ENCODE data around the gene SCUBE3. TPM values are rescaled to one million over a fixed set of nuclear protein-coding genes. Genes with fewer than 3 reads are reported as not detected.
A peak's percentile ranks its signal among the peaks of the same experiment; 100 is the strongest.

Gene SCUBE3
- total RNA-seq, 1 experiment from 2014 or later, result 0.50 TPM

DNA sequence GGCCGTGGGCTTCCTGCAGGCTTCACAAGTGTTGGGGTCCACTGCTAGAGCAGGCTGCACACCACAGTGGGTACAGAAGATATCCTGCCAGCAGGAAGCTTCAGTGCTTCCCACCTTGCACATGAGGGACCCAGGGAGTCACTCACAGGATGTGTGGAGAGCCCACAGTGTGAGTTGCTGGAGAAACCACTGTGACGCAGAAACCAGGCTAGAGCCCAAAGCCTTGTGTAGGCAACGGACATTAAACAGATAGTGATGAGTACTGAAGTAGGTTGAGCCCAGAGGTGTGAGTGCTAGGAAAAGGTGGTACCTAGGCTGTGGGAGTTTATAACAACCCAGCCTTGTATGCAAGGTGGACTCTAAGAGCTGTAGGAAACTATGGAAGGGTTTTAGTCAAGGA, 65.0 kb downstream of the SCUBE3 start:
- no peak for DNase-seq (ENCODE audit: low read depth, low spot score)
- in situ Hi-C loops (cut with HindIII; ENCODE audit: low pct_unique_long_range_greater_than_20kb, low sequenced_read_pairs), result no loop called here

DNA sequence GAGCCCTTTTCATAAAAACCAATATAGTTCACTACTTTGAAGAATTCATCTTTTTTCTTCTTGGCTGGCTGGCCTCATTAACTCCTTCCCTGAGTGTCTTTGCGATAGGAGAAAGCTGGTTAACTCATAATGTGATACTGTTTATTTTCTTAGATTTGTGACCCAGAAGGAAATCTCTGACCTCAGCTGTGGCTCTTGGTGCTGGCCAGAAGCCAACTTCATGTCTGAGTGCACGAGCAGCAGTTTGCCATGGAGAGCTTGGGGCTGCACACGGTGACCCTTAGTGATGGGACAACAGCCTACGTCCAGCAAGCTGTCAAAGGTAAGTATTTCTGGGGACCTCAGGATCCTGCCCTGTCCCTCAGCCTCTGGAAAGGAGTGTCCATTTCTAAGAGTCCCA, 67.1 kb downstream of the SCUBE3 start:
- in situ Hi-C loops (cut with HindIII; ENCODE audit: low pct_unique_long_range_greater_than_20kb, low sequenced_read_pairs), result no loop called here
- no peak for DNase-seq (ENCODE audit: low read depth, low spot score)

DNA sequence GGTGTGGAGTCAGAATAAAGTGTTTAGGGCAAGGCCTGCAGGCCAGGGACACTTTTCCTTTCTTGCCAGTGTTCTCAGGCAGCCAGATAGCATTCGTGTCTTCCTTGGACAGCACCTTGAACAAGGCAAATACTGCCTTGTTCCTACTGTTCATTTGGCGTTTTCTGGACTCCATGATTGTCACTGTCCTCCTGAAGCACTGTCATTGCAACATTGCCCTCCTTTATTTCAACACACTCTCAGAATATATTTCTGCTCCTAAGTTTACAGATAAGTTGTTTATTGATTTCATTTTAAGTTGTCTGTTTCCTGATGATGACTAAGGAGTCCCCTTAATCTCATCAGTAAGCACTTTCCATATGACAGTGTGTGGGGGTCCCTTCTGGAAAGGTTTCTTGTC, 68.7 kb downstream of the SCUBE3 start:
- in situ Hi-C loops (cut with HindIII; ENCODE audit: low pct_unique_long_range_greater_than_20kb, low sequenced_read_pairs), result no loop called here
- DNase-seq (ENCODE audit: low read depth, low spot score), result no peak

DNA sequence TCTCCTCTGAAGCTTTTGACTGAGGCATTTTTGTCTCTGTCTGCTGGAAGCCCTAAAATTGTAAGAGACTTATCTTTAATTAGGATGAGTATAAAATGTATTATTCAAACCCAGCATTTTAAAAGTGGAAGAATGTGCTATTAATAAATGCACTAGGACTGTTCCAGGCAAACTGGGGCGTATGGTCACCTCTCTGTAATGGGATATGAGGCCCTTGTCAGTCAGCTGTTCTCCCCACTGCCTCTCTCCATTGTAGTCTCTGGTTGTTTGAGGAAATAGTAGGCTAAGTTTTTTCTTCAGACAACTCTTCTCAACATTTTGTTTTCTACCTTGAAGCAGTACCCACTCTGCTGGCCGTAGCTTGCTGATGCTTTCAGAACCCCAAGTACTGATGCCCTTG, 69.6 kb downstream of the SCUBE3 start:
- DNase-seq (ENCODE audit: low read depth, low spot score), result no peak
- in situ Hi-C loops (cut with HindIII; ENCODE audit: low pct_unique_long_range_greater_than_20kb, low sequenced_read_pairs), result no loop called here

DNA sequence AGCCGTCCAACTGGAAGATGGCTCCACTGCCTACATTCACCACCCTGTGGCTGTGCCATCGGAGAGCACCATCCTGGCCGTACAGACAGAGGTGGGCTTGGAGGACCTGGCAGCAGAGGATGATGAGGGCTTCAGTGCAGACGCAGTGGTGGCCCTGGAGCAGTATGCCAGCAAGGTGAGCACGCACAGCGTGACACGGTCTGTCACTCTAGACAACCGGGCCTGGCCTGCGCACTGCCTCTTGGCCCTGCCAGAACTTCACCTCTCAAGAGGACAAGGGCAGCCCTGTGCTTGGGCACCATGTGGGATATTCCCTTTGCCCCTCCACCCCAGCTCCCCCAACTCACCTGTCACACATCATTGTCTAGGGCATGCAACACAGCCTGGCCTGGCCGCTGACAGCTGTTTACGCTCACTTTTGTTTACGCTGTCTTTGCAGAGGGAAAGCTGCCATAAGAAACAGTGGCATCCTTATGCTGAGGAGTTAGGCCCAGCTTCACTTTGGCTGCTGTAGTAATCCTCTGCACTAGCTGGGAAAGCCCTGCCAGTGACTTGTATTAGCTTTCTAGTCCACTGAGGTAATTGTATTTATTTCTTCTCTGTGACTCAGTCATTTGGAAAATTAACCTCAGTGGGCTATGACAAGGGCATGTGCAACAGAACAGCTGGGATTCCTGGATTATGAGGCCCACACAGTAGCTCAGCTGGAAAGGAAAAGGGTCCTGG, 74.1 kb downstream of the SCUBE3 start:
- no peak for DNase-seq (ENCODE audit: low read depth, low spot score)
- in situ Hi-C loops (cut with HindIII; ENCODE audit: low pct_unique_long_range_greater_than_20kb, low sequenced_read_pairs), result no loop called here

DNA sequence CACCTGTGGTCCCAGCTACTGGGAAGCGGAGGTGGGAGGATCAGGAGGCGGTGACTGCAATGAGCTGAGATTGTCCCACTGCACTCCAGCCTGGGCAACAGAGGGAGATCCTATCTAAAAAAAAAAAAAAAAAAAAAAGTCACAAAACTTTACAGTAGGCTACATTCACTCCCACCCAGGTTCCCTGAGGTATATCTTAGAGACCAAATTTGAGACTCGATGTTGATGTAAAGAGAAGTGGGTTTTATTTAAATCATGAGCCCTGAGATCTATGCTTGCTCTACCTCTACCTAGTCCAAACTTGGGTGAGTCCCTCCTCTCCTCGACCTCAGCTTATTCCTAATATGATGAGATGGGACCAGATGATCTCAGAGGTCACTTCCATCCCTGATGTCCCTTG, 75.1 kb downstream of the SCUBE3 start:
- in situ Hi-C loops (cut with HindIII; ENCODE audit: low pct_unique_long_range_greater_than_20kb, low sequenced_read_pairs), result no loop called here
- DNase-seq (ENCODE audit: low read depth, low spot score), result no peak

DNA sequence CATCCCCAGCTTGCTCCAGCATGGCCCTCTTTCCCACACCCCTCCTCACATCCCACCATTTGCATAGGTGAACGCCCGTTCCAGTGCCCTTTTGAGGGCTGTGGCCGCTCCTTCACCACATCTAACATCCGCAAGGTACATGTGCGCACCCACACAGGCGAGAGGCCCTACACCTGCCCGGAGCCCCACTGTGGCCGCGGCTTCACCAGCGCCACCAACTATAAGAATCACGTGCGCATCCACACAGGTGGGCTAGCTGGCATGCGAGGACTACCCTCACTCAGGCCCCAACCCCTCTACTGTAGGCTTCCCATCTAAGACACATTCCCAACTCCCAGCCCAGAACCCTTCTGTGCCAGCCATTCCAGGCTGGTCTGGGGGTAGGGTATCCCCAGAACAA, 77.7 kb downstream of the SCUBE3 start:
- DNase-seq (ENCODE audit: low read depth, low spot score), result no peak
- in situ Hi-C loops (cut with HindIII; ENCODE audit: low pct_unique_long_range_greater_than_20kb, low sequenced_read_pairs), result no loop called here

DNA sequence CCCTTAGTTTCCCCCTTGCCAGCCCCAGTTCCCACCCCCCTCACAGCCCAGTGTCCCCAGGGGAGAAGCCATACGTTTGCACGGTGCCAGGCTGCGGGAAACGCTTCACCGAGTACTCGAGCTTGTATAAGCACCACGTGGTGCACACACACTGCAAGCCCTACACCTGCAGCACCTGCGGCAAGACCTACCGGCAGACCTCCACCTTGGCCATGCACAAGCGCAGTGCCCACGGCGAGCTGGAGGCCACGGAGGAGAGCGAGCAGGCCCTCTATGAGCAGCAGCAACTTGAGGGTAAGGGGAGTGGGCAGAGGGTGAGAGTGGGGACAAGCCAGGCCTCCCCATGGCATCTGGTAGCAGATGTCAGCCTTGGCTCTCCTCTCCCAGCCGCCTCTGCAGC, 78.7 kb downstream of the SCUBE3 start:
- in situ Hi-C loops (cut with HindIII; ENCODE audit: low pct_unique_long_range_greater_than_20kb, low sequenced_read_pairs), result no loop called here
- DNase-seq (ENCODE audit: low read depth, low spot score), result no peak

DNA sequence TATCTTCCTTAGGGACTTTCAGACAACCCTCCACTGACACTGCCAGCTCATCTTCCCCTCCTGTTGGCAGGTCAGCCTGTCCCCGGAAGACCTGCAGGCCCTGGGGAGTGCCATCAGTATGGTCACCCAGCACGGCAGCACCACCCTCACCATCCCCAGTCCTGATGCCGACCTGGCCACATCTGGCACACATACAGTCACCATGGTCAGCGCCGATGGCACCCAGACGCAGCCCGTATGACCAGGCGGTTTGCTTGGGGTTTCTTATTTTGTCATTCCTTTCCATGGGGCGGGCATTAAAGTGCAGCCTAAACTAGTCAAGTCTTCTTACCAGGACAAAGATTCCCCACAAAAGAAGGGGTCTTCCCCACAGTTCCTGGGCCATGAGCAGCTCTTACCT, 79.9 kb downstream of the SCUBE3 start:
- no peak for DNase-seq (ENCODE audit: low read depth, low spot score)
- in situ Hi-C loops (cut with HindIII; ENCODE audit: low pct_unique_long_range_greater_than_20kb, low sequenced_read_pairs), result no loop called here

DNA sequence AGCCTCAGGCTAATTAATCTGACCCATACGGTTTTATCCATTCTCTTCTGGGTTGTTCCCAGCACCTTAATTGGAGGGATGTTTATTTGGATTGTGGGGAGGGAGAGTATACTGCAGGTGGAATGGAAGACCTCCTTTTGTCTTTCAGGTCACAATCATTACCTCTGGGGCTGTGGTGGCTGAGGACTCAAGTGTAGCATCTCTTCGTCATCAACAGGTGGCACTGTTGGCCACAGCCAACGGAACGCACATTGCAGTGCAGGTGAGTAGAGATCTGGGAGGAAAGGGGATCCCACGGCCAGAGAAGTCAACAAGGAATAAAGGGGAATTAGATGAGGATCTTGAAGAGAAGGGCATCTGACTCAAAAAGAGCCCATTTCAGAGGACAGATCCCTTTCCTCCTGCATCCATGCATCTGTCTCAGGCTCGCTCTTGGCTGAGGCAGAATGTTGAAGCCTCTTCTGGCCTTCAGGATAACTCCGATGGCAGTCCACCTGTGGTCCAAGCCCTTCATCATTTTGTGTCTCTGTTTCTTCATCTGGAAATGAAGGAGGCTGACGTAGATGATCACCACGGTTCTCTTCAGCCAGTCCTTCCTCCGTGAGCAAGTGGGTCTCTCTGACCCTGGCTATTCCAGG, 80.7 kb downstream of the SCUBE3 start:
- peak; percentile 52 for DNase-seq (ENCODE audit: low read depth, low spot score)
- in situ Hi-C loops (cut with HindIII; ENCODE audit: low pct_unique_long_range_greater_than_20kb, low sequenced_read_pairs), result no loop called here

DNA sequence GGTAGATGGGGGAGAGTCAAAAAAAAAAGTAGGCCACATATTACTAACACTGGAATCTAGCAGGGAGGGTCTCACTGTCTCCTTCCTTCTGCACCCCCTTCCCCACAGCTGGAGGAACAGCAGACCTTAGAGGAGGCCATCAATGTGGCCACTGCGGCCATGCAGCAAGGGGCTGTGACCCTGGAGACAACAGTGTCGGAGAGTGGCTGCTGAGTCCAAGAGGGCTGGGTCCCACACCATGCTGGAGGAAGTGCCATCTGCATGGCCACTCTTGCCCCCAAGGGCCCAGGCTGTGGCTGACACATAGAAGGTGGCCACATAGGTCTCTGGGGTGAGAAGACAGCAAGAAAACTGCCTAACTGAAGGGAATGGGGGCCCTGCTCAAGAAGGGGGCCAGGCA, 81.3 kb downstream of the SCUBE3 start:
- DNase-seq (ENCODE audit: low read depth, low spot score), result no peak
- in situ Hi-C loops (cut with HindIII; ENCODE audit: low pct_unique_long_range_greater_than_20kb, low sequenced_read_pairs), result no loop called here

DNA sequence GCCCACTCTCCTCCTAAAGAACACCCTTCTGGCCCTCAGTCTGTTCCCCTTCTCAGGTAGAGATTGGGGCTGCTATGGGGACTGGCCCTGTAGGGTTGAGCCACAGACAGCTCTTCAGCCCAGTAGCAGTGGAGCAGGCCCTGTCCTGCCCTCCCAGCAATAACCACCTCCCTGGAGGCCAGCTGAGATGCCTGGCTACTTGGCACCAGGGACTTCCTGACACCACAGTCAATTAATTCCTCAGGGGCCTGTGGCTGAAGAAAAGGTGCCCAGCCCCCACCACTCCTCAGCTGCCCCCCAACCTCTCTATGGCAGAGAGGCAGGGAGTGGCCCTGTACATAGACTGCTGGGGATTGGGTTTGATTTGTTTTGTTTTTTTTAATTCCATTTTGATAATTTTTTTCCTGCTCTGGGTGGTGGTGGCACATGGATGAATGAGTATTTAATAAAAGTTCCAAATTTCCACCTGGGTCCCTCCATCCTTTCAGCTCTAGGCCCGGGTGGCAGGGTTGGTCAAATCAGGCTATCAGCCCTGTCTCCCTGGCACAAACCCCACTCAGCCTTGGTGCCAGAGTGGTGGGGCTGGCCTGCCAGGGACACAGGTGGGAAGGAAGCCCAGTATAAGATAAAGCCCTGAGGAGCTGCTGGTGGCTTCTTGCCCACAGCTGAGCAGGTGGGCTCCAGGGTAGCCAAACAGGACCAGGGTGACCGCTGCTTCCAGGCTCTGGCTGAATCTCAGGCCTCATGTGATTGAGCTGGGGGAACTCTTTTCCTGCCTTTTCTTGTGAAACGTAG, 82.0 kb downstream of the SCUBE3 start:
- DNase-seq (ENCODE audit: low read depth, low spot score), result no peak
- in situ Hi-C loops (cut with HindIII; ENCODE audit: low pct_unique_long_range_greater_than_20kb, low sequenced_read_pairs), result no loop called here

DNA sequence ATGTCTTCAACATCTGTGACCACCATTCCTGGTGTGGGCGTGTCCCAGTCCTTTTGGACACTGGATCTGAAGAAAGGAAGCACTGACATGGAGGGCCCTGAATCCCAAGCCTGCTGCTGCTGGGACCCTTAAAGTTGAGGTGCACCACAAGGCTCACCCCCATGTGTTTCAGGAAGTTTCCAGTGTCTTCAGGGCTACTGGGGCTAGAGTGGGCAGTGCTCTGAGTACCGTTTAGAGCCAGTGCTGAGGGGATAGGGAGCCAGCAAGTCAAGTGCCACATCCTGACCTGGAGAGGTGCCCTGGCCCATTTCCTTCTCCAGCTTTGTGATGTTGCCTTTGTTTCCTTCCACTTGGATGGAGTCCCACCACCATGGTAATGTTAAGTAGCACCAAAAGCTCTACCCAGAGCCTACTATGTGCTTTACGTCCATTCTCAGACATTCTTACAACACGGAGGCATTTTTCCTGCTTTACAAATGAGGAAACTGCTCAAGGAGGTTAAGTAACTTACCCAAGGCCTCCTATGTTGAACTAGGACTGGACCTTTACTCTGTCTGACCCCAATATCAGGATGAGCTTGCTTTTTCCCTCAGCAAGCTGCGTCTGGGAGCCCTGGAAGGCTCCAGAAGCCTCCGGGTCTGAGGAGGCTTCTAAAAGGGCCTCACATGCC, 83.3 kb downstream of the SCUBE3 start:
- no peak for DNase-seq (ENCODE audit: low read depth, low spot score)
- in situ Hi-C loops (cut with HindIII; ENCODE audit: low pct_unique_long_range_greater_than_20kb, low sequenced_read_pairs), result no loop called here

DNA sequence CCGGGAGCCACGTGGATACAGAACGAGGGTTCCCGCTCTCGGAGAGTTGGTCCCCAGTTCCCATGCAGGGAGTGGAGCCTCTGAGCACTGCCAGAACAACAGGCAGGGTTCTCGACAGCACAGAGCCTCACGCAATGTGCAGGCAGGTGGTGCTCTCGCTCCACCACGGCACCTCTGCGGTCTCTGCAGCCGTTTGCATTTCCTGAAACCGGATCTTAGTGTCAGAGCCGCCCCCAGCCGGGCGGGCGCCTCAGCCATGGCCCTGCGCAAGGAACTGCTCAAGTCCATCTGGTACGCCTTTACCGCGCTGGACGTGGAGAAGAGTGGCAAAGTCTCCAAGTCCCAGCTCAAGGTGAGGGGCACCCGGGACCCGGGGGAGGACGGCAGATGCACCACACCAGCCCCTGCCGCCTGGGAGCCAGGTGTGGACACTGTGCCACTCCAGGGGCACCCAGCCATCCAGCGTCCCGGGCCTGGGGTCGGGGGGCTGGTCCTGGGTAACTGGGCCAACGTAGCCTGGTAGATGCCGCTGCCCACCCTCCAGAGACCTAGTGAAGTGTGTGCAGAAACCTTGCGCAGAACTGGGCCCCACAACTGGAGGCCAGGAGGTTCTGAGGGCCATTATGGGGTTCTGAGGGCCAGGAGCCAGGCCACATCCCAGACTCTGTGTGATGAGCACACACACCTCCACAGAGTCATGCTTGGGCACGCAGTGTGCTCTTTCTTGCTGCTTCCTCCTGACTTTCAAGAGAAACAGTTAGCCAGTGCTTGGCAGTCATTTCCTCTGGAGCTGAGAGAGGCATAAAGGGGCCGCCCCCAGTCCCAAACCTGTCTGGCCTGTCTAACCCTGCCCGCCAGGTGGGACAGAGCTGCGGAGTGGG, 84.1 kb downstream of the SCUBE3 start, which contains the start of gene DEF6:
Gene DEF6, plus strand, starts transcription at position 218 of the 881 bp plus-strand sequence. Its CDS starts 39 bp downstream, at position 257.
- DNase-seq (ENCODE audit: low read depth, low spot score), result peak; percentile 46
- in situ Hi-C loops (cut with HindIII; ENCODE audit: low pct_unique_long_range_greater_than_20kb, low sequenced_read_pairs), result no loop called here

DNA sequence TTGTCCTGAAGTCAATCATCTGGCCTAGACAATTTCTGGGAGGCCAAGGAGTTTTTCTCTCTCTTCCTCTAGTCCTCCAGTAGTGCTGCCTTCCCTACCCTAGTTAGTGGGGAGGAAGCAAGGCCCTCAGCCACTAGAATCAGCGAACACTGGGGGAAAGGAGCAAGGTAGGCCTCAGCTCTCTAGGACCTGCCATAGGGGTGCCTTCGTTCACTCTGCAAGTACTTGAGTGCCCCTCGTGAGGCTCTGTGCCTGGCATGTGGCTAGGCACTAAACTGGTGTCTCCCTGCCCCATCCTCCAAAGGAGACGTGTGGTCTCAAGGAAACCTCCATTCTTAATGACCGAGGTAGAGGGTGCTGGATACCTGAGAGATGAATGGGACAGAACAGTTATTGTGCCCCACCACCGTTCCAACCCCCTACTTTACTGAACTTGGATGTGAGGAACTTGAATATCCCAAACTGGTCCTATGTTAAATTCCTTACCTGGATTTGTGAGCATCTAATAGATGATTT, 84.9 kb downstream of the SCUBE3 start:
- in situ Hi-C loops (cut with HindIII; ENCODE audit: low pct_unique_long_range_greater_than_20kb, low sequenced_read_pairs), result no loop called here
- DNase-seq (ENCODE audit: low read depth, low spot score), result no peak

DNA sequence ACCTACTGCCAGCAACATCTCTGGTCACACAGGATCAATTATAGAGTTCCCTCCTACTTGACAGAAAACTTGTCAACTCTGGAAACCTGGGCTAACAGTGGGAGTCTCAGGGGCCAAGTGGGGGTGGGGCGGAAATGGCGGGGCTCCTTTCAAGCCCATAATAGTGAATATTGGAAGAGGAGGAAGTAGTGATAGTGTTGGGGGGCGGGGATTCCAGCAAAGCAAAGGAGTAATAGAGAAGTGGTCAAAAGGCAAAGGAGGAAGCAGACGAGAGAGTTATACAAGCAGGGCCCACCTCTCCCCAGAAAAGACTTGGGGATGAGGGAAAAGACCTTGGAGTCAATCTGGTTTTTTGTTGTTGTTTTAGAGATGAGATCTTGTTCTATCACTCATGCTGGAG, 85.9 kb downstream of the SCUBE3 start:
- DNase-seq (ENCODE audit: low read depth, low spot score), result no peak
- in situ Hi-C loops (cut with HindIII; ENCODE audit: low pct_unique_long_range_greater_than_20kb, low sequenced_read_pairs), result no loop called here

DNA sequence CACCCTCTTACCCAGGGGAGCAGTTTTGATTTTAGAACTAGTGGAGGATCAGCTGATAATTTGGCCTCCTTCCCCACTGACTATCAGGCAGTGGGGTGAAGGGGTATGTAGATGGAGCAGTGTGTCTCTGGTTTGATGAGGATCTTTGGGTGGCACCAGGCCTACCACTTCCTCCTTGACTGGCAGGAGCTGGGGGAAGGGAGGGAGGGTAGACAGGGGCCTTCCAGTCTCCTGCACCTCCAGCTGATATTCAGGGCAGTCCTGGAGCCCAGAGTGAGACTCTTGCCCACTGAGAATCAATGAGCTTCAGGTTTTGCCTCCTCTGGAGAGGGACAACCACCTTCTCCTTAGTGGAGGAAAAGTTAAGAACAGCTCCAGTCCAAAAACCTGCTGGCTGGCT, 87.1 kb downstream of the SCUBE3 start:
- DNase-seq (ENCODE audit: low read depth, low spot score), result no peak
- in situ Hi-C loops (cut with HindIII; ENCODE audit: low pct_unique_long_range_greater_than_20kb, low sequenced_read_pairs), result no loop called here

All from SK-MEL-5 (cell line).